ENCODE measurements around the gene SLC25A30.
"Not testable (repeated sequence)": the region's sequence is repeated elsewhere in the genome, so short reads cannot be mapped to it uniquely, and the experiment has no call there.

The SLC25A30 gene

GRCh38 chr13:45376651-45377050, 41.5 kb downstream of the SLC25A30 start:
- DNase-seq (ENCODE audit: low spot score): not testable (repeated sequence)
- in situ Hi-C loops (cut with MboI; ENCODE audit: low sequenced_read_pairs, unreplicated experiment): loop anchor here (10.0 kb wide), 1 partner anchor 118 kb away; no protein-coding TSS in a partner anchor

- DNase-seq (ENCODE audit: low spot score): no peak
- no peak for TF ChIP-seq CTCF (IDR thresholded peaks at IDR 0.05; ENCODE audit: borderline replicate concordance, control extremely low read depth, extremely low read depth, insufficient read depth, missing control alignments)
- in situ Hi-C loops (cut with MboI; ENCODE audit: low sequenced_read_pairs, unreplicated experiment): loop anchor here (10.0 to 25.0 kb wide), 2 partner anchors 120 to 337 kb away; partner anchors contain the start of gene CBY2
These were observed 43.3 kb downstream of the SLC25A30 start for GRCh38 chr13:45374917-45375316.

- TF ChIP-seq CTCF (IDR thresholded peaks at IDR 0.05; ENCODE audit: borderline replicate concordance, control extremely low read depth, extremely low read depth, insufficient read depth, missing control alignments): no peak
- in situ Hi-C loops (cut with MboI; ENCODE audit: low sequenced_read_pairs, unreplicated experiment): loop anchor here (10.0 to 25.0 kb wide), 2 partner anchors 122 to 339 kb away; partner anchors contain the start of gene CBY2
- no peak for DNase-seq (ENCODE audit: low spot score)
These were observed 45.0 kb downstream of the SLC25A30 start for GRCh38 chr13:45373162-45373547.

GRCh38 chr13:45372189-45373161, 45.7 kb downstream of the SLC25A30 start:
- no peak for TF ChIP-seq CTCF (IDR thresholded peaks at IDR 0.05; ENCODE audit: borderline replicate concordance, control extremely low read depth, extremely low read depth, insufficient read depth, missing control alignments)
- DNase-seq (ENCODE audit: low spot score): no peak
- in situ Hi-C loops (cut with MboI; ENCODE audit: low sequenced_read_pairs, unreplicated experiment): loop anchor here (10.0 to 25.0 kb wide), 2 partner anchors 122 to 340 kb away; partner anchors contain the start of gene CBY2

- in situ Hi-C loops (cut with MboI; ENCODE audit: low sequenced_read_pairs, unreplicated experiment): loop anchor here (10.0 to 25.0 kb wide), 2 partner anchors 124 to 341 kb away; partner anchors contain the start of gene CBY2
- peak; percentile 78 for DNase-seq (ENCODE audit: low spot score)
- peak; percentile 89 for TF ChIP-seq CTCF (IDR thresholded peaks at IDR 0.05; ENCODE audit: borderline replicate concordance, control extremely low read depth, extremely low read depth, insufficient read depth, missing control alignments)
These were observed 47.2 kb downstream of the SLC25A30 start for GRCh38 chr13:45370922-45371406.

- DNase-seq (ENCODE audit: low spot score): no peak
- in situ Hi-C loops (cut with MboI; ENCODE audit: low sequenced_read_pairs, unreplicated experiment): loop anchor here (25.0 kb wide), 1 partner anchor 343 kb away; the partner anchor contains the start of gene CBY2
- no peak for TF ChIP-seq CTCF (IDR thresholded peaks at IDR 0.05; ENCODE audit: borderline replicate concordance, control extremely low read depth, extremely low read depth, insufficient read depth, missing control alignments)
These were observed 49.1 kb downstream of the SLC25A30 start for GRCh38 chr13:45369116-45369515.
